A673 (cell line): ENCODE results near the gene SLC35F2. TPM values are rescaled to one million over a fixed set of nuclear protein-coding genes. Genes with fewer than 3 reads are reported as not detected.
A peak's percentile ranks its signal among the peaks of the same experiment; 100 is the strongest.

ENCODE experiments used
- BruUV-seq: library from RNA; stranded (reverse); fragments of 400-500 nt; replicated peaks from 2 replicates; lab custom pipeline; 2021; lab: Mats Ljungman, UMichigan
- CTCF ChIA-PET: fragments of 300-600 bp; sonication (Branson Sonifier 250); formaldehyde crosslinking; loops from one replicate; lab custom pipeline; 2022; ENCODE audit warnings: antibody characterized with exemption; lab: Charles Lee
- POLR2A ChIA-PET: fragments of 300-600 bp; sonication (Branson Sonifier 250); formaldehyde crosslinking; loops from one replicate; lab custom pipeline; 2022; ENCODE audit warnings: antibody characterized with exemption; ENCODE audit not compliant: low non-redundant PET; lab: Charles Lee
- DNase-seq: peaks from one replicate; pipeline ENCODE4 v3.0.0-alpha.2; 2015; ENCODE audit warnings: low spot score
- H3K27ac ChIP-seq: fragments of 200-600 bp; sonication (generic); 2 replicates; pipeline ENCODE4 v1.5.1; 2016; ENCODE audit warnings: mixed run types, low read depth, mild to moderate bottlenecking, mixed read lengths, antibody characterized with exemption, low read length; ENCODE audit not compliant: poor library complexity, severe bottlenecking
- H3K27me3 ChIP-seq: fragments of 200-600 bp; sonication (generic); replicated peaks from 2 replicates; pipeline ENCODE4 v1.6.1; 2017; ENCODE audit warnings: mixed run types, low read depth, mild to moderate bottlenecking, mixed read lengths, antibody characterized with exemption, low read length; ENCODE audit not compliant: insufficient read depth, poor library complexity
- H3K36me3 ChIP-seq: fragments of 200-600 bp; sonication (generic); 2 replicates; pipeline ENCODE4 v1.6.1; 2016; ENCODE audit warnings: mixed run types, mild to moderate bottlenecking, mixed read lengths, antibody characterized with exemption, low read length; ENCODE audit not compliant: insufficient read depth, poor library complexity, severe bottlenecking
- H3K4me1 ChIP-seq: fragments of 200-600 bp; sonication (generic); 2 replicates; pipeline ENCODE4 v1.6.1; 2017; ENCODE audit warnings: mixed run types, mild to moderate bottlenecking, mixed read lengths, antibody characterized with exemption, low read length; ENCODE audit not compliant: insufficient read depth, poor library complexity, severe bottlenecking
- H3K4me3 ChIP-seq: fragments of 200-600 bp; sonication (generic); 2 replicates; pipeline ENCODE4 v1.5.1; 2016; ENCODE audit warnings: low read depth, mixed run types, mild to moderate bottlenecking, mixed read lengths, low read length; ENCODE audit not compliant: poor library complexity, severe bottlenecking
- H3K9me3 ChIP-seq: fragments of 200-600 bp; sonication (generic); 2 replicates; pipeline ENCODE4 v1.6.1; 2016; ENCODE audit warnings: mixed run types, low read depth, mild to moderate bottlenecking, mixed read lengths, antibody characterized with exemption, low read length; ENCODE audit not compliant: poor library complexity, severe bottlenecking
- CTCF ChIP-seq: fragments of 300-800, 200-600 bp; sonication (generic); conservative IDR thresholded peaks from 2 replicates; pipeline ENCODE4 v1.5.1; 2017; ENCODE audit warnings: low read depth, mild to moderate bottlenecking, antibody characterized with exemption, low read length, moderate library complexity, mixed read lengths
- EZH2 ChIP-seq: fragments of 200-600 bp; sonication (generic); IDR thresholded peaks from 2 replicates; pipeline ENCODE4 v1.6.1; 2017; ENCODE audit warnings: borderline replicate concordance, low read depth, mild to moderate bottlenecking, mixed read lengths, antibody characterized with exemption, low read length; ENCODE audit not compliant: poor library complexity, severe bottlenecking
- intact Hi-C: fragments of 100-400 bp; cut with micrococcal nuclease; formaldehyde crosslinking; loops from one replicate; pipeline ENCODE4 v1.10.0; 2022; ENCODE audit not compliant: unreplicated experiment
- total RNA-seq: library from RNA; stranded (reverse); gene quantifications from 2 replicates; pipeline ENCODE4 v1.2.3, GENCODE V29; 2021

Gene SLC35F2
- total RNA-seq, 1 experiment from 2014 or later: 95.4 TPM

- CTCF ChIA-PET: no interaction called here
- intact Hi-C loops: no loop called here
- BruUV-seq: no TSS peak
- H3K36me3 ChIP-seq: peaks cover 50% of the 10 kb centered on the region
- H3K9me3 ChIP-seq: no peaks in the 10 kb centered on the region
- TF ChIP-seq CTCF: no peak
- no peak for TF ChIP-seq EZH2
- H3K4me3 ChIP-seq: no peak overlapping the region
- POLR2A ChIA-PET: no interaction called here
- H3K27ac ChIP-seq: no peak overlapping the region
- DNase-seq: no peak
- peaks cover 5% of the 10 kb centered on the region for H3K4me1 ChIP-seq
- H3K27me3 ChIP-seq: no peaks in the 10 kb centered on the region
These were observed 54.4 kb downstream of the SLC35F2 start for GRCh38 chr11:107804211-107804610.

- Histone ChIP-seq H3K36me3 (peaks cover 53% of the 10 kb centered on the region), H3K4me3 (no peak overlapping the region), H3K27me3 (no peaks in the 10 kb centered on the region), H3K9me3 (no peaks in the 10 kb centered on the region), H3K27ac (no peak overlapping the region), H3K4me1 (no peaks in the 10 kb centered on the region)
- no peak for DNase-seq
- BruUV-seq: no TSS peak
- ChIA-PET POLR2A (no interaction called here), CTCF (no interaction called here)
- no peak for TF ChIP-seq EZH2
- TF ChIP-seq CTCF: no peak
- intact Hi-C loops: no loop called here
These were observed 56.9 kb downstream of the SLC35F2 start for GRCh38 chr11:107801641-107802040.

- intact Hi-C loops: loop anchor here (5.0 kb wide), 1 partner anchor 58 kb away; the partner anchor contains the start of gene SLC35F2
- TF ChIP-seq EZH2: no peak
- TF ChIP-seq CTCF: peak; percentile 94
- ChIA-PET POLR2A (no interaction called here), CTCF (interaction anchor here (0.7 kb wide), 1 partner anchor 41 kb away, joined by 5 read pairs; no protein-coding TSS in a partner anchor)
- BruUV-seq: no TSS peak
- Histone ChIP-seq H3K27me3 (no peaks in the 10 kb centered on the region), H3K4me1 (no peaks in the 10 kb centered on the region), H3K4me3 (no peak overlapping the region), H3K27ac (no peak overlapping the region), H3K36me3 (peaks cover 38% of the 10 kb centered on the region), H3K9me3 (no peaks in the 10 kb centered on the region)
- peak; percentile 77 for DNase-seq
These were observed 59.2 kb downstream of the SLC35F2 start for GRCh38 chr11:107799218-107799859.
